Fibroblast of pulmonary artery (primary cell): ENCODE data around the gene SLC16A12.

Source experiments
- DNase-seq: peaks from one replicate; pipeline ENCODE4 v3.0.0-alpha.2; 2010; ENCODE audit warnings: low read depth
- H3K4me3 ChIP-seq: replicated peaks from 2 replicates; pipeline ENCODE4 v1.5.1; 2011; ENCODE audit warnings: low read depth, mild to moderate bottlenecking, control low read depth, low read length, moderate library complexity
- TF ChIP-seq, protein P1 (sequence below): IDR thresholded peaks from 2 replicates; pipeline ENCODE4 v1.5.1; 2011; ENCODE audit warnings: mild to moderate bottlenecking, control low read depth, low read length, inconsistent platforms; ENCODE audit errors: missing control alignments

The SLC16A12 gene

DNA sequence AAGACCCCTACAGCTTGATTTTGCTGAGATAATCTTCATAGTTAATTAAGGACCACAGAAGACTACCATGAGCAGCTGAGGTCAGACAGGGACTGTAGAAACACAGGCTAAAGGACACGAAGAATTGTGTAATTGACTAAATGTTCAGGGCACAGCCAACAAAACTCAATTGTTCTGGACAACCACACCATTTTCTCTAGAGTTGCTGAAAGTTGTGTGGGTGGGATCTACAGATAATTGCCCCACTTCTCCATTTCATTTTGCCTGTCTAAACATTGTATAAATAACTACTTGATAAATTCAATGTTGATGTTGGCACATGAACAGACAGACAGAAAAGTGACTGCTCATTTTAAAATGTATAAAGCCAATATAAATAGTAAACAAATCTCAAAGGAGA lies 39.0 kb upstream of the SLC16A12 start:
- H3K4me3 ChIP-seq, result no peak overlapping the region
- TF ChIP-seq, protein P1, sequence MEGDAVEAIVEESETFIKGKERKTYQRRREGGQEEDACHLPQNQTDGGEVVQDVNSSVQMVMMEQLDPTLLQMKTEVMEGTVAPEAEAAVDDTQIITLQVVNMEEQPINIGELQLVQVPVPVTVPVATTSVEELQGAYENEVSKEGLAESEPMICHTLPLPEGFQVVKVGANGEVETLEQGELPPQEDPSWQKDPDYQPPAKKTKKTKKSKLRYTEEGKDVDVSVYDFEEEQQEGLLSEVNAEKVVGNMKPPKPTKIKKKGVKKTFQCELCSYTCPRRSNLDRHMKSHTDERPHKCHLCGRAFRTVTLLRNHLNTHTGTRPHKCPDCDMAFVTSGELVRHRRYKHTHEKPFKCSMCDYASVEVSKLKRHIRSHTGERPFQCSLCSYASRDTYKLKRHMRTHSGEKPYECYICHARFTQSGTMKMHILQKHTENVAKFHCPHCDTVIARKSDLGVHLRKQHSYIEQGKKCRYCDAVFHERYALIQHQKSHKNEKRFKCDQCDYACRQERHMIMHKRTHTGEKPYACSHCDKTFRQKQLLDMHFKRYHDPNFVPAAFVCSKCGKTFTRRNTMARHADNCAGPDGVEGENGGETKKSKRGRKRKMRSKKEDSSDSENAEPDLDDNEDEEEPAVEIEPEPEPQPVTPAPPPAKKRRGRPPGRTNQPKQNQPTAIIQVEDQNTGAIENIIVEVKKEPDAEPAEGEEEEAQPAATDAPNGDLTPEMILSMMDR, result no peak
- peak; percentile 75 for DNase-seq

DNA sequence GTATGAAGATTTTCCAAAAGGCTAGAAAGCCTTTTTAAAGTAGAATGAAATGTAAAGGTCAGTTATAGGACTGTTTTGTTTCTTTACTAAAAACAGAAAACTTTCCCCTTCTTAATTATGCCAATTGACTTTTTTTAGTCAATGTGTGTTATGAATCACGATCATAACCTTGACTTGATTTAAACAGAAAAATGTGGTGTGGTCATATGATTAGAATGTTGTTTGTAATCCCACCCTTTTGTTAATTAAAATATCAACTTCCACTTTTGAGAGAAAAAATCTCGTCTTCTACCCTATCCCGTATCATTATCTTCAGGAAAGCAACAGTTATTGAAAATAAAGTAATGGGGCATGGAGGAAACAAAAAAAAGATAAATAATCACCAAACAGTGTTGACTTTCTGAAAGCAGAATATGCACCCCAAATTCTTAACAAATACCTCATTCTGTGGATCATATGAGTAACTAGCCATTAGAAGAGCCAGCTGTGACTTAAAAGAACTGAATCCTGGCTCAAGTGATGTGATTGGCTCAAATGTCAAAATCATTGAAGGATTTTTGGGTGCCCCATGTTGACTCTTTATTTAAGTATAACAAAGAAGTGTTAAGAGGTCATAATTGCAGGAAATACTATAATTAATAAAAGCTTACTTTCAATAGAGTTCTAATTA lies 32.3 kb upstream of the SLC16A12 start:
- DNase-seq, result no peak
- TF ChIP-seq, protein P1, result no peak
- H3K4me3 ChIP-seq, result no peak overlapping the region

DNA sequence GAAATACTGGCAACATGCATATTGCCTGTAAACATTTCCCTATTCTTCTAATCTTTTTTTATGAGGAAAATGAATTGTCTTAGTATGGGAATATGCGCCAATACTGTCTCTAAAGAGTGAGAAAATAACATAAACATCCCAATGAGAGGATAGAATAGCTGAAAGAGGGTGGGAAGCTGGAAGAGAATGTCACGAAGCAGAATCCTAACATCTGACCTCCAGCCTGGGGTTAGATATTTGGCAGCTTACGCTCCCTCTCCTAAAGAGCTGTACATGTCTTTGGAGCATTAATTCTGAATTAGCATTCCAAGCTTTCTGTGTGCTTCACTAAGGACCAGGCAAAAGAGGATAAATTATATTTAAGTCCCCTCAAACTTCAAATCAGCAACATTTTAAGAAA lies 31.6 kb upstream of the SLC16A12 start:
- no peak for DNase-seq
- no peak overlapping the region for H3K4me3 ChIP-seq
- TF ChIP-seq, protein P1, result no peak

DNA sequence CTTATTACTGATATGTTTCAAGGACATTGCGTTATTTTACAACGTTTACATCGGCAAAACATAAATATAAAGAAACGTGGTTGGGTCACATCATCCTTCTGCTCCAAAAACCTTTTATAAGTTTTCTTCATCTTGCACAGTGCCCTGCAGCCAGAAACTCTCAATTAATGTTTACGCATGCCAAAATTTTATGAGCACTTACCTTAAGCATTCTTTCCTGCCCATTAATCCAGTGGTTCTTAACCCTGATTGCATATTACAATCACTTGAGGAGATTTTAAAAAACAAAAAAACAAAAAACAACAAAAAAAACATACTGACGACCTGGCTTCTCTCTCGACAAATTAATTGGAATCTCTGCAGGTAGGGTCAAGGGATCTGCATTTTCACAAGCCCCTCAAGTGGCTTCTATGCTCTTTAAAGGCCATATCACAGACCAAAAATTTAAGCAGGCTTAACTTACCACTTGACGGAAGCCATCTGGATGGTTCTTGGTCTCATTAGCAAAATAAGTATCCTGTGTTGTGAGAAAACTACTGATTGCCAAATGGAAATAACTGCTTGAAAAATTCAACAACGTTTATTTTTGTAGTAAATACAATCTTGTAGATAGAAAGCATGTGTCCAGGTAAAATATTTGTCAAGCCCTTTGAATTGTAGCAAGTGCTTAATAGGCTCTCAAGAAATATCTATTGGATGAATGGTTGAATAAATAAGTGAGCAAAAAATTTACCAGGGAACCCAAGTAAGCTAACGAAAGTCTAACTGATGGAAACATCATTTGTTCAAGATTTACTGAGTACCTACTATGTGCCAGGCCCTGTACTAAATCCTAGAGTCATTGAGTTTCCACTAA lies 30.9 kb upstream of the SLC16A12 start:
- TF ChIP-seq, protein P1, result no peak
- H3K4me3 ChIP-seq, result no peak overlapping the region
- DNase-seq, result no peak

DNA sequence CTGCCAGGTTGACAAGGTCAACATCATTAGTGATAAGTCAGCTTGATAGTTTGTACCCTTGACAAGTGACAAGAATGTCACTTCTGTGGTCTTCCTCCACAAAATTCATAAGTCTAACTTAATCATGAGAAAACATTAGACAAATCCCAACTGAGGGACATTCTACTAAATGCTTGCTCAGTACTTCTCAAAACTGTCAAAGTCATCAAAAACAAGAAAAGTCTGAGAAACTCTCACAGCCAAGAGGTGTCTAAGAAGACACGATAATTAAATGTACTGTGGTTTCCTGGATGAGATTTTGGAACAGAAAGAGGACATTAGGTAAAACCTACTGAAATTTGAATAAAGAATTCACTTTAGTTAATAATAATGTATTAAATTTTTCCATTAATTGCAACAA lies 29.8 kb upstream of the SLC16A12 start:
- no peak overlapping the region for H3K4me3 ChIP-seq
- TF ChIP-seq, protein P1, result no peak
- DNase-seq, result no peak

DNA sequence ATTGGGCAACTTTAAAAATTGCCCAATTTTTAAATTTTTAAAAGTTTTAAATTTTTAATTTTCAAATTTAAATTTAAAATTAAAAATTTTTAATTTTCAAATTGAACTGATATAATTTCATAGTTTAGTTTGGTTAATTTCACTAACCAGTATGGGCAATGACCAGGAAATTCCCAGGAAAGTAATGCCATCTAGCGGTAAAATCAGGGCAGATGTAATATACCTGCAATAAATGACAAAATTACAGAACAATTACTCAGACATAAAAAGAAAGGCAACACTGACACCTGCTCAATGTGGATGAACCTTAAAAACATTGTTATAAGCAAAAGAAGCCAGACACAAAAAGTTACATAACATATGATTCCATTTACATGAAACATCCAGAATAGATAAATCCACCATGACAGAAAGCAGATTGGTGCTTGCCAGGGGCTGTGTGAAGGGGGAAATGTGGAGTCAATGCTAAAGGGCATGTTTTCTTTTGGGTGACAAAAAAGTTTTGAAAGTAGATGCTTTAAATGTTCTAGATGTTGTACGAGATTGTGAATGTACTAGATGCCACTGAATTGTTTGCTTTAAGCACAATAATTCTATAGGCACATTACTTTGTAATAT lies 28.6 kb upstream of the SLC16A12 start:
- DNase-seq, result peak; percentile 72
- TF ChIP-seq, protein P1, result peak; percentile 70
- no peak overlapping the region for H3K4me3 ChIP-seq
